ENCODE measurements around the gene SPTAN1.

DNA sequence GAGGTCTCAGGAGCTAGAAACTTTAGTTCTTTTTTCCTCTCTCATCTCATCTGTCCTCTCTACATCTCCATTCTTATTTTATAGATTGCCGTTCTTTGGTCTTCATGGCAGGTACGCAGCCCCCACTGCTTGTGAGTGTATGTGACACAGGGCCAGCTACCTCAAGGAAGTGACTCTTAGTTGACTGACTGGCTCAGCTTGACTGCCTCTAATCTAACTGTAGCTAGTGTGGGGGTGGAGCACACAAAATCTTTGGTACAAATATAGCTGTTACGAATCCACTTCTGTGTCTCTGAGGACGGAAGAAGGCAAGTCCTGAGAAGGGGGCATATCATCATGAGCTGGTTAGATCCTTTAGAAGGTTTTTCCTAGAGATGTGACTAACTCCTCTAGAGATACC lies 19.8 kb upstream of the SPTAN1 start:
- no peak for TF ChIP-seq EZH2 (IDR thresholded peaks at IDR 0.05; ENCODE audit: borderline replicate concordance, low read depth, low read length, severe bottlenecking)
- no peak for TF ChIP-seq POLR2AphosphoS5 (IDR thresholded peaks at IDR 0.05; ENCODE audit: insufficient read depth, low read depth, low read length)
- TF ChIP-seq, protein P1, sequence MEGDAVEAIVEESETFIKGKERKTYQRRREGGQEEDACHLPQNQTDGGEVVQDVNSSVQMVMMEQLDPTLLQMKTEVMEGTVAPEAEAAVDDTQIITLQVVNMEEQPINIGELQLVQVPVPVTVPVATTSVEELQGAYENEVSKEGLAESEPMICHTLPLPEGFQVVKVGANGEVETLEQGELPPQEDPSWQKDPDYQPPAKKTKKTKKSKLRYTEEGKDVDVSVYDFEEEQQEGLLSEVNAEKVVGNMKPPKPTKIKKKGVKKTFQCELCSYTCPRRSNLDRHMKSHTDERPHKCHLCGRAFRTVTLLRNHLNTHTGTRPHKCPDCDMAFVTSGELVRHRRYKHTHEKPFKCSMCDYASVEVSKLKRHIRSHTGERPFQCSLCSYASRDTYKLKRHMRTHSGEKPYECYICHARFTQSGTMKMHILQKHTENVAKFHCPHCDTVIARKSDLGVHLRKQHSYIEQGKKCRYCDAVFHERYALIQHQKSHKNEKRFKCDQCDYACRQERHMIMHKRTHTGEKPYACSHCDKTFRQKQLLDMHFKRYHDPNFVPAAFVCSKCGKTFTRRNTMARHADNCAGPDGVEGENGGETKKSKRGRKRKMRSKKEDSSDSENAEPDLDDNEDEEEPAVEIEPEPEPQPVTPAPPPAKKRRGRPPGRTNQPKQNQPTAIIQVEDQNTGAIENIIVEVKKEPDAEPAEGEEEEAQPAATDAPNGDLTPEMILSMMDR (IDR thresholded peaks at IDR 0.05; ENCODE audit: extremely low read depth in 1 of 2, insufficient read depth in 1 of 2, low read depth in 1 of 2, low read length in 2 of 2) = no peak
- no peak for TF ChIP-seq POLR2A (IDR thresholded peaks at IDR 0.05; ENCODE audit: low read depth, low read length)
- TF ChIP-seq FOS (IDR thresholded peaks at IDR 0.05; ENCODE audit: borderline replicate concordance, insufficient read depth, low read length) = no peak
- no peak for TF ChIP-seq JUN (IDR thresholded peaks at IDR 0.05; ENCODE audit: borderline replicate concordance, insufficient read depth, insufficient read length, low read depth)

All from endothelial cell of umbilical vein (primary cell).